HG02798 (cell line): ENCODE measurements around the gene RNF223.
"Not testable (repeated sequence)": the region's sequence is repeated elsewhere in the genome, so short reads cannot be mapped to it uniquely, and the experiment has no call there.

Experiments used
- ATAC-seq: cut with Tn5 transposase; IDR thresholded peaks from one replicate; pipeline ENCODE4 v1.9.1; 2021; ENCODE audit warnings: mild to moderate bottlenecking; ENCODE audit not compliant: unreplicated experiment, poor library complexity

RNF223 gene

DNA sequence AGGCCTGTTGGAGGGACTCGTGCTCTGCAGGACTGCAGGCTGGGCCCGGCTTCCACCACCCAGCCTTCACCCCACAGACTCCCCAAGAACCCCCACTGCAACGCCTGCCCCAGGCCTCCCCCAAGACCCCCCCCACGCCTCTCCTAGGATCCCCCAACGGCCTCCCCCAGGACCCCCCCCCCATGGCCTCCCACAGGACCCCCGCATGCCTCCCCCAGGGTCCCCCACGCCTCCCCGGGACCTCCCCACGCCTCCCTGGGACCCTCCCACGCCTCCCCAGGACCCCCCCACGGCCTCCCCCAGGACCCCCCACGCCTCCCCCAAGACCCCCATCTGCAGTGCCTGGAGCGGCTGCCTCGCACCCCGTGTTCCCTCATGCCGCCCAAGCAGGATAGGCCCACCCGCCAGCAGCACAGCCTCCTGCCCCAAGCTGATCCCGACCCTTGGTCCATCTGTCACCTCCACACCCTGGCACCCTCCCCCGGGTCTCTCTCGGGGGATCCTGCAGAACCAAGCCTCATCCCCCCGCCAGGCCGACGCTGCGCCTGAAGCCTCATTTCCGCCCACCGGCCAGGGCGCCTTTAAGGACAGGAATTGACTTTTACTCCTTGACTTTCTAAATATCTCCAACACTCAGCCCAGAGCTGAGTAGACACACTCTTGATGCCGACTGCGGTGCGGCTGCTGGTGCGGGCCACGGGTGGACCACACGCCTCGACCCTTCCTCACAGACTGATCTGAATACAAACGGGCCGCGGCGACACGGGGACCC lies 14.1 kb upstream of the RNF223 start:
- no peak for ATAC-seq

DNA sequence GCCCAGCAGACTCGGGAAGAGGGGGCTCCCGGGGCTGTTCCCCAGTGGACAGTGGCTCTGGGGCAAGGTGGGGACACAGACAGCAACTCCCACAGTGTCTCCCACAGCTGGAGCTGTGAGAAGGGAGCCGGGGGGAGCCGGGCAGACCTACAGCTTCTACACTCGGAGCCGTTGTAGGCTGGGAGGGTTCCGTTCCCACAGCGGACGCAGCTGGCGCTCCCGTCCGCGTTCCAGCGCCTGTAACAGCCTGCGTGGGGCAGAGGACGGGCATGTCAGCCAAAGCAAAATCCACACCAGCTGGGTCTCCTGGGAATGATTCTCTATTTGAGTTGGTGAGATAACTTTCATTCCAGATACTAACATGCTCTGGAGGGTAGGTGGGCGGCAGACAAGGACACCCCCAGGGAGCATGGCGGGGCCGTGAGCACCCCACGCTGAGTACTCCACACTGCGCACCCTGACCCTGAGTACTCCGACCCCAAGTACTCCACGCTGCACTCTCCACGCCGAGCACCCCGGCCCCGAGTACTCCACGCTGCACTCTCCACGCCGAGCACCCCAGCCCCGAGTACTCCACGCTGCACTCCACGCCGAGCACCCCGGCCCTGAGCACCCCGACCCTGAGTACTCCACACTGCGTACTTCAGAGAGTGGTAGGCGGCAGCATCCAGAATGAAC lies 13.4 kb upstream of the RNF223 start:
- no peak for ATAC-seq

DNA sequence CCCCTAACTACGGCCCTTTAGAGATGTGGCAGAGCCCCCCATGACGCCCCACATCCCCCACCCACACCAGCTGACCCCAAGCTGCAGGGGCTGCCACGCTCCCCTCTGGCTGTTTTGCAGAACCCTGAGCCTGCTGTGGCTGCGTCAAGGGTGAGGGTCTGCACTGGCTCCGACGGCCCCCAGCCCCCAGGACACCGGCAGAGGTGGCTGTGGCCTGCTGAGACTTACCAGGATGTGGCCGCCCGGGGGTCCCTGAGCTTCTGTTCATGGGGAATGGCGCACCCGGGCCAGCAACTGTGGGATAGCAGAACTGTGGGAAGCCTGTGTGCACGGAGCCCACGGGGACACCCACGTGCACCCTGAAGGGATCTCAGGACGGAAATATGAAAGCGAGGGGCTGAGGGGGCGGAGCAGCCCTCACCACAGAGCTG lies 12.8 kb upstream of the RNF223 start:
- ATAC-seq = no peak

DNA sequence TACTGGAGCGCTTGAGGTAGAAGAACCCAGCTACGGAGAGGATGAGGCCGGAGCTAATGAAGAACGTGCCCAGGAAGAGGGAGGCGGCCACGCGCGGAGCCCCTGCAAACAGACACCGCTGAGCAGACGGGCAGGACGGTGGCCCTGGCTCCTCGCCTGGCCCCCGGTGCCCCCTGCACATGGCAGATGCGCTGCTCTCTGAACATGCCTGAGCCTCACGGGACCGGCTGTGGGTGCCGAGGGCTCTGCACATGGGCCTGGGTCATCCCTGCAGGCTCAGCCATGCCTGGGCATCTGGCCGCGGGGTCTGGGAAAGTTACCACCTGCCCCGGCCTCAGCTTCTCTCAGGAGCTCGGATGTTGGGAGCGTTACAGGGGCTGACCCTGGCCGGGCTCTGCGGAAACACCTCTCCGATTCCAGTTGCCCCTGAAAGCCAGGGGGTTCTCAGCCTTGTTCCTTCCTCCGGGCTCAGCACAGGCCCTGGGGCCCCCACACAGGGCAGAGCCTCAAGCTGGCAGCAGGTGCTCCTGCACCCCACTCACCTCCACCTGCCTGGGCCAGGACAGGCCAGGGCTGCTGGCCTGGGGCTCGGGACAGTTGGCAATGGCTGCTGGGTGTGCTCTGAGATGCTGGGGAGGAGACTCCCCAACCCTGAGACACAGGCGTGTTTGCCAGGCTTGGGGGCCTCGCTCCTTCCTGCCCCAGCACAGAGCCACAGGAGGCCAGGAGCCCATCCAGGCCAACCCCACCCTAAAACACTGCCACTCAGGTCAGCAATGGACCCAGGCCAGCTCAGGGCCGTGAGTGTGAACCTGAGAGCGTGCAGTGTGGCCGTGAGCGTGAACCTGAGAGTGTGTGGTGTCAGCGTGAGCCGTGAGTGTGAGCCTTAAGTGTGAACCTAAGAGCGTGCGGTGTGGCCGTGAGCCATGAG lies 12.1 kb upstream of the RNF223 start:
- no peak for ATAC-seq

DNA sequence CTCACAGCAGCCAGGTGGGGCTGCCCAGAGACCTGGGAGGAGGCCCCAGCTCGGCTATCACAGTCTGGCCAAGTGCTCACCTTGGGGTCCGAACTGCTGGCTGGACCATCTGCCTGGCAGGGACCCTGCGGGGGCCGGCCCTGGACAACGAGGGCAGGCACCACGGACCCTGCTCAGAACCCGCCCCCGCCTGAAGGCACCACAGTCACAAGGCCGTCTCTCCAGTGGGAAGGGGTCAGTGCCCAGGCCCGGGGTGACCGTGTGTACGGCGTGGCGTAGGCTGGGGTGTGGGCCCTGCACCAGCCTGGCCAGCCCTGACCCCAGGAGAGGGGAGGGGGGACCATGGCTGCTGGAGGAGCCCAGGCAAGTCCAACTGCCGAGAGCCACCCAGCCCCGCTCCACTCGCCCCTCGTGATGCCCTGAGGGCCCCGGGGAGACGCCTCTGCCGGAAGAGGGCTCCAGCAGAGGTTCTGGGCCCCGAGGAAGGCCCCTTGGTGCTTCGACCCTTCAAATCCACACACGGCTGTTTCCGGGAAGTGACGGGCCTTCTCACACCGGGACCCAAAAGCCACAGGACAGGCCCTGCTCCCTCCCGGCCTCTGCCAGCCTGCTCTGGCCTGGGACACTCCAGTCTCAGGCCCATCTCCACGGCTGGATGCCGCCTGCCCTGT lies 11.2 kb upstream of the RNF223 start:
- ATAC-seq = no peak

DNA sequence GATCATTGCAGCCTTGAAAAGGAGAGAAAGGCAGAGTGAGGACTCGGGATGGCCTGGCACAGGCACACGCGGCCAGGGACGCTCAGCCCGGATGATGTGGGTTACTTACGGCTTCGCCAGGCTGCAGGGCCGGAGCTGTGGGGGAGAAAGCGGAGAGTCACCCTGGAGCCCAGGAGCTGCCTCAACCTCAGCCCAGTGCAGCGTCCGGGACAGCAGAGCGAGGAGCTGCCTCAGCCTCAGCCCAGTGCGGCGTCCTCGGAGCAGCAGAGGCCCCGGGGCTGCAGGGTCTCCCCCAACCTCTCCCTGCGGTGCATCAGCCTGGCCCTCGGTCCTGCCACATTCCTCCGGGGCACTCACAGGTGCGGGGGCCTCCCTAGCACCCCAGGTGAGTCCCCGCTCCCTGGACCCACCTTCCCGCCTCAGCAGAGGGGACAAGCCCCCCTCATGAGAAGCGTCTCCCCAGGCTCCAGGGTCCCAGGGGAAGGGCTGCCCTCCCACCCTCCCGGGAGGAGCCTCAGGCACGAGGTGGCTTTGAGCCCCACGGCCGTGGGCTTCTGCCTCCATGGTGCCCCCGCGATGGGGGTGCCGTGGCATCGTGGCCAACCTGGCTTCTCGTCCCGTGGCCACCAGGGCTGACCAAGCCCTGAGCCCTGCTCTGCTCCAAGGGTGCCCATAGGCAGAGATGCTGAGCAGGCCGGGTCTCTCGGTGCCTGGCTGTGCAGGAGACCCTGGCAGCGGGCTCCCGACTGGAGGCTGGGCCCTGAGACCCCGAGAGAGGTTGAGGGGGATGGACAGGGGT lies 10.5 kb upstream of the RNF223 start:
- ATAC-seq = no peak

DNA sequence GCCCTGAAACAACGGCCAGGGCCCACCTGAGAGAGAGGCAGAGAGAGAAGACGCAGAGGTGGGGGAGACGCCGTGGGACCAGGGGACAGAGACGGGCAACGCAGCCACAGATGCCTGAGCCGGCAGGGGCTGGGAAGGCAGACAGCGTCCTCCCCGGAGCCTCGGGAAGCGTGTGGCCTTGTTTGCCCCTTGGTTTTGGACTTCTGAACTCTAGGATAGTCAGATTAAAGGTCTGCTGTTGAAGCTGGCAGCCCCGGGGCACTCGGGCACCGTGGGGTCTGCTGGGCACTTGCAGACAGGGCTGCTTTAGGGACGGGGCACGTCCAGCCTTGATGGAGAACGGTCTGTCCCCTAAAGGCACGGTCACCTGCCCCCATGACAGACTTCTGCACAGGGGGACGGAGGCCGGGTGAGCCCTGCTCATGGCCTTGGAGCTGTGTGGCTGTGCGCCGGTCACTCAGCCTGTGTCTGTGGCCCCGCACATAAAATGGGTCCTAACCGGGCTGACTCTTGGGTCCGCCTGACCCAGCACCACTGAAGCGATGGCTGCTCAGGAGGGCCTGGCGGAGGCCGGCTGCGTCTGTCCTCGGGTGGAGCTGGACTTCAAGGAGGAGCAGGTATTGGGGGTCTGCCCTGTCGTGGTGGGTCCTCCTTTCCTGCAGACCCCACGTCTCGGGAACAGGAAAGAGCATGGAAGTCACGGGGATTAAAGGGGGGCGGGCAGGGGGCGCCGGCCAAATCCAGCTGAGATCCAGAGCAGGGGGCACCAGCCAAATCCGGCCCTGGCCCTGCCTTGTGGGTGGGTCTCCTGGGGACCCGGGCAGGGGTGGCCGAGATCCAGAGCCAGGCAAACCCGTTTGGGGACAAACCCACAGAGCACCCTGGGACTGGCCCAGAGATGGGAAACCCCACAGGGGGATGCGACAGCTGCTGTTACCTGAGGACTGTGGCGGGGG lies 9.6 kb upstream of the RNF223 start:
- no peak for ATAC-seq

DNA sequence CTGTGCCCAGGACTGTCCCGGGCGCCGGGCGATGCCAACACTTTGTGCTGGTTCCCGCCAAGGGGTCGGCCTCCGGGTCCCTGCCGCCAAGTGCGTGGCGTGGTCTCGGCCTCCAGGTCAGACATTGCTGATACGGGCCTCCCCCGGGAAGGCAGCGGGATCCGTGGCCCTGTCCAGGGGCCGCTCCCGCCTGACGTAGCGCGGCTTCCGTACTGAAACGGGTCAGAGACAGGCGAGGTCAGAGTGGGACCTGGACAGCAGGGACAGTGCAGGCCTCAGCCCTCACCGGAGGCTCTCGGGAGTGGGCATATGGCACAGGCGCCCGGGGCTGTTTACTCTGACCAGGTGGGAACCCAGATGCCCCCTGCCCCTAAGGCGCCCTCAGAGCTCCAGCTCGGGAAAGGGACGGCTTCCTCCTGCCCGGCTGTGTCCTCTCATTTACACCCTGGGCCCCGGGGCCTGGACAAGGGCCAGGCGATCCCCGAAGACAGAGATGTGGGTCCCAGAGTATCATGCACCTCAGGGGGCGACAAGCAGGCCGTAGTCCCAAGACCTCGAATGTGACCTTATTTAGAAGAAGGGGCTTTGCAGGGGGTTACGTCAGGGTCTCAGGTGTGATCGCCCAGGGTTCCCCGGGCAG lies 8.8 kb upstream of the RNF223 start:
- no peak for ATAC-seq

DNA sequence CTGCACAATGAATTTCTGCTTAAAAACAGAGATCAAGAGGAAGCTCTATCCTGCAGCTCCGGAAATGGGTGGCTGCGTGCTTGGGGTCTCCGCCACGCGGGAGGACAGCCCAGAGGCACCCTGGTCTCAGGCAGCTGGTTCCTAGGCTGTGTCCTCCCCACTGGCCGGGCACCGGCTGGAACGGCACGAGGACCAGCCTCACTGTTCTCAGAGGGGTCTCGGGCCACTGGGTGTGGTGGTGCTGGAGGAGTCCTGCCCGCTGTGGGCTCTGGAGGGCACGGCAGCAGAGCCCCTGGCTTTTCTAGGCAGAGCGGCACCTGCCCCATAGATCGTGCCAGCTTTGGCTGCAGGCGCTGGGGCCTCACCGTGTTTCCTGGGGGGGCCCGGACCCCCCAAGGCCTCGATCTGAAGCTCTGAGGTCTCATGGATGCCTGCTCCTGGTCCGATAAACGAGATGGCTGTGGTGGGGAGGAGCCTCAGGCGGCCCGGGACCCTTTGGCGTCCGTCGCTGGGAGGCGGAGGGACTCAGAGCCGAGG lies 8.2 kb upstream of the RNF223 start:
- ATAC-seq = no peak

DNA sequence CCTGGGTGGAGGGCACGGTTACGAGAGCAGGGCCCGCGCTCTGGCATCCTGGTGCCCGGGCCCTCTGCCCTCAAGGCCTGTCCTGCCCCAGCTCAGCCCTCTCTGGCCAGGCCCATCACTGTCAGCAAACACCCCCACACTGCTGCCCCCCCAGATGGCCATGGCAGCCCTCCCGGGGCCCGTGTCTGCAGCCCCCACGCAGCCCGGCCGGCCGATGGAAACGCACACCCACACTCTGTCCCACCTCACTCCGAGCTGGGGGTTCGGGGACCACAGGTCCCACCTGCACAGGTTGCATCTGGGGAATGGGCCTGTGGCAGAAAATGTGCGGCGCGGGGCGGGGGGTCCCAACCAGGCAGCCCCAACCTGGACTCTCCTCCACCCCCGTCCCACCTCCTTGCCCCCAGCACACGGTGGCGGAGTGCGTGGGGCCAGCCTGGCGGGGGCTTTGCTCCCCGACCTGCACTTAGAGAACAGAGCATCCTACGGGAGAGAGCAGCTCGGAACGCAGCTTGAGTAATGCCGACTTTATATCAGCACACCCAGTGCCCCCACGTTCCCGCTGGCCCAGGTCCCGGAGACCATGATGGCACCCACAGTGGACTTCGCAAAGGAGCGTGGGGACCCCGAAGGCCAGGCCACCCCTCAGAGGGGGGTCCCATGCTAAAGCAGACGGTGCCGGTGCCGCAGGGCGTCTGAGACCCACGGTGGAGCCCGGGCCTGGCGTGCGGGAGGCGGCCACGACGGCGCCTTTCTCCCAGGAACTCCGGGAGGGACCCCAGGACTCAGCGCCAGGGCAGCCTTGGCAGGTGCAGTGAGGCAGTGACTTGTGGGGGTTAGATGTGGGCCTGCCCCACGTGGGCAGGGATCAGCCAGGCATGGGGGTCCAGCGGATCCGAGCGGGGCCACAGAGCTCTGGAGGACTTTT lies 7.5 kb upstream of the RNF223 start:
- ATAC-seq = no peak

DNA sequence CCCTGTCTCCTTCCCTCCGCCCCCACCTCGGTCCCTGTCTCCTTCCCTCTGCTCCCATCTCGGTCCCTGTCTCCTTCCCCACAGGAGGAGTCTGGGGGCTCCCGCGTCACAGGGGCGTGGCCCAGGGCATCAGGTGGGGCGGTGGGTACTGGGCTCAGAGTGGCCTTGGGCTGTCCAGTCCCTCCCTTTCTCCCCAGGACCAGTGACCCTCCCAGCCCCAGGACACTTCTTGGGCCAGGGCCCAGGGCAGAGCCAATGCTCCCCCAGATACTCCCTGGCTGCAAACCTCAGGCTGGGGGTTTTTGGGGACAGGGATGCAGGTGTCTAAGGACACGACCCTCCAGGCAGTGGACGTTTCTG lies 6.8 kb upstream of the RNF223 start:
- no peak for ATAC-seq

DNA sequence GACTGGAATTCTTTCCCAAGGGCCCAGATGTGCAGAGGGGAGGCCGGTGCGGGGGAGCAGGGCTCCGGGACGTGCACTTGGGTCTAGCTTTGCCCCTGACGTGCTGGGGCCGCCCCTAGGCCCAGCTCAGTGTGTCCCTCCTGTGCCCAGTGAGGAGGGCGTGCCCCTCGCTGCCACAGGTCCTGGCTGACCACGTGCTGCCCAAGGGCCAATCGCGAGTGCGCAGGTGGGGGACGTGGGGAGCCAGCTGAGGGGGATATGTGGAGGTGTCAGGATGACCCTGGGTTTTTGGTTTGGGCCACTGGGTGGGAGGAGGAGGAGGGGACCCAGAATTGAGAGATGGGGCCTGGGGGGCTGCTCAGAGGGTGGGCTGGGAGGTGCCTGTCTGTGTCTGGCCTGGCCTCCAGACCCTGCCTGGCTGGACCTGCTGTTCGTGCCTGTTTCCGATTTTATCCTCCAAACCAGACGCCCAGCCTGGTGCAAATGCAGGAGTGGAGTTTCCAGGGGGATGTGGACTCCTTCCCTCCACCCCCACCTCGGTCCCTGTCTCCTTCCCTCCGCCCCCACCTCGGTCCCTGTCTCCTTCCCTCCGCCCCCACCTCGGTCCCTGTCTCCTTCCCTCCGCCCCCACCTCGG lies 6.1 kb upstream of the RNF223 start:
- peak; percentile 20 for ATAC-seq

DNA sequence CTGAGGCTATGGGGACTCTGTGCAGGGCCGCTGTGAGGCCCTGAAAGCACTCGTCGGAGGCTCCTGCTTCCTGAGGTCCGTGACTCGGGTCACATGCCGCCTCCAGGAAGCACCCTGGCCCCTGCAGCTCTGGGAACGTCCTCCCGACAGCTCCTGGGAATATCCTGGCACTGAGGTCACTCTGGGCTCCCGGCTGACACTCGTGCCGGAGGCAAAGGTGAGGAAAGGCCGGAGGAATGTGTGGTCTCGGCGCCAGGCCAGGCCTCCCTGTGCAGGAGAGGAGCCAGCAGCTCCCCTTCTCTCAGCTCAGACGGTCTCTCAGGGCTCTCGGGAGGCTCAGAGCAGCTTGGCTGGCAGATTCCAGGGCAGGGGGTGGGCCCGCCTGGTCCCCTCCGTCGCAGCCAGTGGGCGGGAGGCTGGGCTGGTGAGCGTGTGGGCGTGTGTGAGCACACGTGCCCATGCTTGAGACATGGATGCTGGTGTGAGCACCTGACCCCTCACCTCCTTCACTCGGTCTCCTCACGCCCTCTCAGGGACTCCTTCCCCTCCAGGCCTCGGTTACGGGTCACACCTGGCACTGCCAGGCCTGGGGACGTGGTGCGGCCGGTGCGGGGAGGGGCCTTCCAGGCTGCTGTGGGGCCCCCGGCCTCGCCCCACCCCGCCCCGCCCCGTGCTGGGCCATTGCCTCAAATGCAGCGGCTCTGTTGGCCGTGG lies 5.5 kb upstream of the RNF223 start:
- peak; percentile 45 for ATAC-seq

DNA sequence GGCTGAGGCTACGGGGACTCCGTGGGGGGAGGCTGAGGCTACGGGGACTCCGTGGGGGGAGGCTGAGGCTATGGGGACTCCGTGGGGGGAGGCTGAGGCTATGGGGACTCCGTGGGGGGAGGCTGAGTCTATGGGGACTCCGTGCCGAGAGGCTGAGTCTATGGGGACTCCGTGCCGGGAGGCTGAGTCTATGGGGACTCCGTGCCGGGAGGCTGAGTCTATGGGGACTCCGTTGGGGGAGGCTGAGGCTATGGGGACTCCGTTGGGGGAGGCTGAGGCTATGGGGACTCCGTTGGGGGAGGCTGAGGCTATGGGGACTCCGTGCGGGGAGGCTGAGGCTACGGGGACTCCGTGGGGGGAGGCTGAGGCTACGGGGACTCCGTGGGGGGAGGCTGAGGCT lies 3.3 kb upstream of the RNF223 start:
- not testable (repeated sequence) for ATAC-seq

DNA sequence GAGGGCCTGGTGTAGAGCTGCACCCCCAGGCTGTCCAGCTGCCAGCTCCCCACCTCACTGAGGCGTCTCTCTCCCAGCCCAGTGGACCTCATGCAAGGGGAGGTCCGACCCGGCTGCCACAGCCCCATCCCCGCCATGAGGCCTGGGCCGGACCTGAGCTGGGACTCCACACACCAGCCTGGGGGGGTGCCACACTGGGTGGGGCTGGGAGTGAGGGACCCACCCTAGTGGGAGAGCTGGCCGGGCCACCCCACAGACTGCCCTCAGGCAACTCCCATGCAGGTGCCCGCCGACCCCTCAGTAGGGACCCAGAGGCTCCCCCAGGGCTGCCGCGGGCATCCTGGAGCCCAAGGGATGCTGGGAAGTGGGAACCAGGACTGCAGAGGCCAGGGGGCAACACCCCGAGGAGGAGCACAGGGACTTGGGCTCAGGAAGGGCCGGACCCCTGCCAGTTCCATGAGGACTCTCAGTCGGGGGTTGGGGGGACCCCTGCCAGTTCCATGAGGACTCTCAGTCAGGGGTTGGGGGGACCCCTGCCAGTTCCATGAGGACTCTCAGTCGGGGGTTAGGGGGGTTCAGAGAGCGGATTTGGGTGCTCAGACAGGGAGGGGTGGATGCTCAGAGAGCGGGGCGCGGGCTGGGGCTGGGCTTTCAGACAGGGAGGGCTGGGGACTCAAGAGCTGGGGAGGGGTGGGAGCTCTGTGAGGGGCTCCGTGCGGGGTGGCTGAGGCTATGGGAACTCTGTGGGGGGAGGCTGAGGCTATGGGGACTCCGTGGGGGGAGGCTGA lies 1.2 kb upstream of the RNF223 start:
- no peak for ATAC-seq
